Measurements from ENCODE around the gene CAMSAP1.

DNA sequence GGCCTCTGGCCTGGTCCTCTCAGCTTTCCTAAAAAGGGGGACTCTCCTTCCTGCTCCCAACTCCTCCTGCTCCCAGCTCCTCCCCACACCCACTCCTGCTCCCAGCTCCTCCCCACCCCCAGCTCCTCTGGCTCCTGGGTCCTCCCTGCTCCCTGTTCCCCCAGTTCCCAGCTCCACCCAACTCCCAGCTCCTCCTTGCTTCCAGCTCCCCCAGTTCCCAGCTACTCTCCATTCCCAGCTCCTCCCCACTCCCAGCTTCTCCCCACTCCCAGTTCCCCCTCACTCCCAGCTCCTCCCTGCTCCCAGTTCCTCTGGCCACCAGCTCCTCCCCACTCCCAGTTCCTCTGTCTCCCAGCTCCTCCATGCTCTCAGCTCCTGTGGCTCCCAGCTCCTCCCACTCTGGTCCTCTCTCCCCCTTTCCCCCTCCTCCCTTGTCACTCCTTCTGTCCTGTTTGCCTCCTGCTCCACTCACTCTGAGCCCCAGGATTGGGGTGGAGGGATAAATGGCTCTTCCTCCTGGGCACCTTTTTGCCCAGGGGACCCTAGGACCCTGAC lies 129.6 kb downstream of the CAMSAP1 start:
- TF ChIP-seq POLR2AphosphoS5 (IDR thresholded peaks at IDR 0.05; ENCODE audit: low read depth, low read length) (no peak), POLR2A (IDR thresholded peaks at IDR 0.05; ENCODE audit: low read depth, low read length) (no peak), TAF1 (IDR thresholded peaks at IDR 0.05; ENCODE audit: low read depth, low read length) (no peak), SPI1 (IDR thresholded peaks at IDR 0.05; ENCODE audit: low read depth, low read length) (no peak), POU2F2 (IDR thresholded peaks at IDR 0.05; ENCODE audit: low read depth, low read length) (no peak)

All from GM12891 (cell line).